Activated naive CD4-positive, alpha-beta T cell treated with anti-CD3 and anti-CD28 coated beads, Interleukin-2, amount 10 ng/mL, durations not matched to agents 5 hours and 36 hours (primary cell): Measurements from ENCODE around the gene TEKT5. TPM values are rescaled to one million over a fixed set of nuclear protein-coding genes. Genes with fewer than 3 reads are reported as not detected.

ENCODE experiments used
- total RNA-seq, 2 experiments: library from RNA; stranded (reverse); gene quantifications; one replicate each; pipeline ENCODE4 v1.2.3, GENCODE V29; 2021

TEKT5 gene
- total RNA-seq: not detected

GRCh38 chr16:10694830-10695229 is at the start of gene TEKT5:
TEKT5 (minus strand) TSS chr16:10694930; CDS start chr16:10694873, 57 bp downstream.

DNA sequence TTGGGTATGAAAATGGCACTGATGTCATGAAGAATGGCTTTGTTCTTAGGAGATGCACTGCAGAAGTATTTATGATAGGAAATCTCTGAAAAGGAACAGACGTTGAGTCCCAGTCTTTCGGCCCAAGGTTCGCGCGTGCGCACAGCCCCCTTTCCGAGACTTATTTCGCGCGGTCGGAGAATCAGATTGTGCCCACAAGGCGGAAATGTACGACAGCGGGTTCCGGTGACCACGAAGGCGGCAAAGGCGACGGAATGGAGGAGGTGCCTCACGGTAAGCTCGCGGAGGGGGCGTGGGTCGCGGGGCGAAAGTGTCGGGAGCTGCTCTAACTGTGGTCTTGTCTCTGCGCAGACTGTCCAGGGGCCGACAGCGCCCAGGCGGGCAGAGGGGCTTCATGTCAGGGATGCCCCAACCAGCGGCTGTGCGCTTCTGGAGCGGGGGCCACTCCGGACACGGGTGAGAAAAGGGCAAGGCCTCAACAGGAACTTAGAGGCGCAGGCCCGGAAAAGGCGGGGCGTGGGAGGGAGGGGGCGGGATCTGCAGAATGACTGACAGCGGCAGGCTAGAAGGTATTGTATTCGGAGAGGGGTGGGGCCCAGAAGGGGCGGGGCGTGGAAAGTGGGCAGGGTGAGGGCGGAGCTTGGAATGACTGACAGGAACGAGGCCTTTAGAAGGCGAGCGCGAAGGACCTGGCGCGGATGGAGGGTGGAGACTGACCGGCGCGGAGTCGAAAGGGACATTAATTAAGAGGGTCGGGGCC is 49.1 kb upstream of the TEKT5 start, which contains the start of gene NUBP1:
TSS of gene NUBP1 (plus strand) at position 233 of the 760 bp plus-strand sequence. CDS start at position 255, 22 bp downstream.

GRCh38 chr16:10579965-10580882 is 114.5 kb downstream of the TEKT5 start, which contains the start of gene EMP2:
EMP2 (minus strand) TSS chr16:10580598; CDS start chr16:10547617, 32,981 bp downstream.

Other genes with a start within 250 kb of the TEKT5 start
- gene EMP2, start 114.3 kb downstream of the TEKT5 start, total RNA-seq: not detected
- 10 to 100 TPM; 24.6 to 28.9 TPM for gene NUBP1, start 48.9 kb upstream of the TEKT5 start, total RNA-seq
- not detected for gene TVP23A, start 123.9 kb upstream of the TEKT5 start, total RNA-seq
- gene CIITA, start 182.3 kb upstream of the TEKT5 start, total RNA-seq: 10 to 100 TPM; 20.4 to 24.3 TPM
- gene DEXI, start 247.5 kb upstream of the TEKT5 start, total RNA-seq: 10 to 100 TPM; 30.5 to 32.1 TPM
- gene CLEC16A, start 249.6 kb upstream of the TEKT5 start, total RNA-seq: 10 to 100 TPM; 37.5 to 42.1 TPM